SK-N-SH (cell line): ENCODE data around the gene YARS1.

Experiments used
- CHD2 ChIP-seq: fragments of 150-350 bp; IDR thresholded peaks from 2 replicates; pipeline ENCODE4 v1.6.1; 2018; ENCODE audit warnings: low read length; ENCODE audit not compliant: partially characterized antibody
- CTCF ChIP-seq: fragments of 200-600 bp; sonication (generic); IDR thresholded peaks from 2 replicates; pipeline ENCODE4 v1.6.1; 2017; ENCODE audit warnings: antibody characterized with exemption, mild to moderate bottlenecking, moderate library complexity
- EP300 ChIP-seq, 2 experiments: IDR thresholded peaks; 2 replicates each; pipeline versions ENCODE4 v1.4.0 to v1.6.1; 2012; ENCODE audit warnings: borderline replicate concordance in 1 of 2, low read depth in 1 of 2, low read length in 1 of 2
- FOXM1 ChIP-seq: IDR thresholded peaks from 2 replicates; pipeline ENCODE4 v1.4.0; 2012; ENCODE audit warnings: low read depth, mild to moderate bottlenecking
- GABPA ChIP-seq: IDR thresholded peaks from 2 replicates; pipeline ENCODE4 v1.4.0; 2012; ENCODE audit warnings: low read depth, mild to moderate bottlenecking
- MAX ChIP-seq: IDR thresholded peaks from 2 replicates; pipeline ENCODE4 v1.4.0; 2012; ENCODE audit warnings: low read depth
- NFIC ChIP-seq: IDR thresholded peaks from 2 replicates; pipeline ENCODE4 v1.4.0; 2012; ENCODE audit warnings: borderline replicate concordance
- RAD21 ChIP-seq: IDR thresholded peaks from 2 replicates; pipeline ENCODE4 v1.6.1; 2012; ENCODE audit warnings: mild to moderate bottlenecking, low read length
- REST ChIP-seq: IDR thresholded peaks from 2 replicates; pipeline ENCODE4 v1.6.1; 2012; ENCODE audit warnings: mild to moderate bottlenecking, low read depth, low read length, moderate library complexity
- SIN3A ChIP-seq: IDR thresholded peaks from 2 replicates; pipeline ENCODE4 v1.6.1; 2012; ENCODE audit warnings: low read depth, mild to moderate bottlenecking, low read length, moderate library complexity, borderline replicate concordance
- TEAD4 ChIP-seq: IDR thresholded peaks from 2 replicates; pipeline ENCODE4 v1.4.0; 2012; ENCODE audit warnings: mild to moderate bottlenecking, borderline replicate concordance; ENCODE audit not compliant: insufficient read depth
- USF2 ChIP-seq: fragments of 150-350 bp; IDR thresholded peaks from 2 replicates; pipeline ENCODE4 v1.6.1; 2017; ENCODE audit warnings: antibody characterized with exemption, low read length, low read depth, borderline replicate concordance
- YY1 ChIP-seq: IDR thresholded peaks from 2 replicates; pipeline ENCODE4 v1.4.0; 2012; ENCODE audit warnings: low read depth, mild to moderate bottlenecking

- TF ChIP-seq CTCF, result no peak
- TF ChIP-seq FOXM1, result no peak
- no peak for TF ChIP-seq REST
- TF ChIP-seq GABPA, result no peak
- TF ChIP-seq RAD21, result no peak
- no peak for TF ChIP-seq USF2
- TF ChIP-seq CHD2, result no peak
- TF ChIP-seq EP300 (IDR thresholded peaks at IDR 0.05; ENCODE audit: borderline replicate concordance in 1 of 2, low read depth in 1 of 2, low read length in 1 of 2), result no peak
- TF ChIP-seq YY1, result no peak
- TF ChIP-seq NFIC, result no peak
- no peak for TF ChIP-seq TEAD4
- TF ChIP-seq MAX, result no peak
- no peak for TF ChIP-seq SIN3A
Observed at GRCh38 chr1:32748348-32748747, 68.8 kb downstream of the YARS1 start.
